ENCODE results near the gene IQSEC1. TPM values are rescaled to one million over a fixed set of nuclear protein-coding genes. Genes with fewer than 3 reads are reported as not detected.

The IQSEC1 gene
- total and polyA plus RNA-seq, 2 of the 8 experiments (the other 6 are each of a cell fraction or from before 2014, with no cell fraction given), result 6.8 to 28.8 TPM

DNA sequence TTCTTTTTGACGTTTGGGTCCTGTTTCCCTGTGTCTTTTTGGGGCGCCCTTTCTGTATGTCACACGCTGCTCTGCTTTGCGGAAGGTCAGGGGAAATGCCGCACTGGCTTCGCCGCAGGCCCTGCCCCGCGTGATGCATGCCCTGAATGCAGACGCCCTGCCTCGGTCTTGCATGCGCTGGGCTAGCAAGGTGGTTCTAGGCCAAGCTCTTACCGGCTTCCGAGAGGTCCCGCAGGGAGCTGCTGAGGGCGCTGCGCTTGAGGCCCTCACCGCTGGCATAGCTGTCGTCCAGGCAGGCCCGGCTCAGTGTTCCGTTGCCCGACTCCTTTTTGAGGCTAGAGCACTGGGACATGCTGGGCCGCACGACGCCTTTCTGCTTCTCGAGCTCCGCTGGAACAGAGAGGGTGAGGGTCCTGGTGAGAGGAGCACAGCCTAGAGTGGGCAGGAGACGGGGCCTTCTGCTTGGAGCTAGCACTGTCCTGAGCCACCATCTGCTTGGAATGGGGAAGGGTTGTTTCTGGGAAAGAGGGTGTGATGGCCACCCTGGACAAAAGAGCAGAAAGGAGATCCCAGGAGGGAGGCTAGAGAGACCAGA is 165.0 kb downstream of the IQSEC1 start:
- no peak overlapping the region for H3K14ac ChIP-seq (ENCODE audit: insufficient read length)
- no peak overlapping the region for H4K5ac ChIP-seq (ENCODE audit: insufficient read length, low read depth, low read length)
- no peak overlapping the region for H2BK15ac ChIP-seq (ENCODE audit: low read length)
- no peak overlapping the region for H3K56ac ChIP-seq (replicated peaks; ENCODE audit: insufficient read length, low read depth, low read length)
- ChIA-PET CTCF (ENCODE audit: partially characterized antibody) (interaction anchor here (0.7 to 2.5 kb wide), 11 partner anchors 7 to 407 kb away, joined by 3 to 15 read pairs (median 3); no protein-coding TSS in a partner anchor), POLR2A (ENCODE audit: partially characterized antibody) (interaction anchor here (2.0 kb wide), 1 partner anchor 12 kb away, joined by 4 read pairs; no protein-coding TSS in a partner anchor)
- no peaks in the 10 kb centered on the region for H3K79me2 ChIP-seq (ENCODE audit: control insufficient read depth in 1 of 2, insufficient read depth in 2 of 2, low read length in 2 of 2)
- H3K4me1 ChIP-seq (replicated peaks in 1 of 4; ENCODE audit: control insufficient read depth in 3 of 4, insufficient read depth in 4 of 4, low read length in 3 of 4), result no peaks in the 10 kb centered on the region
- no peak overlapping the region for H3K4me3 ChIP-seq (ENCODE audit: extremely low read depth in 1 of 4, insufficient read depth in 2 of 4, low read depth in 3 of 4, low read length in 4 of 4)
- H3K4ac ChIP-seq (replicated peaks; ENCODE audit: insufficient read length, low read depth, low read length), result no peak overlapping the region
- H3K79me1 ChIP-seq (ENCODE audit: low read depth, low read length), result no peaks in the 10 kb centered on the region; the same call in 1 of the 2 replicates
- no peak overlapping the region for H2BK20ac ChIP-seq (ENCODE audit: low read length)
- H2AK5ac ChIP-seq (ENCODE audit: low read depth, low read length), result no peak overlapping the region
- H3K27ac ChIP-seq (ENCODE audit: low read depth, low read length), result no peak overlapping the region
- no peak for FAIRE-seq
- DNase-seq (ENCODE audit: low read depth in 1 of 2, low spot score in 2 of 2), result no peak
- no peak overlapping the region for H3K4me2 ChIP-seq (ENCODE audit: insufficient read depth in 1 of 2, low read depth in 2 of 2, low read length in 2 of 2)
- H3K23ac ChIP-seq (ENCODE audit: insufficient read length), result no peak overlapping the region
- H2BK12ac ChIP-seq (ENCODE audit: low read depth, low read length), result no peak overlapping the region
- WGBS, 2 experiments (ENCODE audit: extremely low coverage in 1 of 2, insufficient coverage in 1 of 2, insufficient read length in 1 of 2, insufficient replicate concordance in 2 of 2, low coverage in 1 of 2, low lambda C conversion rate in 2 of 2, missing lambda C conversion rate in 1 of 2), result 91% methylated on average over 19 of the region's 28 CpGs; no CpG with 5 or more reads in 1 of the 2 experiments
- no peak overlapping the region for H2BK120ac ChIP-seq (replicated peaks; ENCODE audit: low read depth, low read length)
- H4K91ac ChIP-seq (replicated peaks; ENCODE audit: insufficient read length, low read length), result no peak overlapping the region
- peaks cover 2 to 4% of the 10 kb centered on the region in 2 experiments for H4K20me1 ChIP-seq (replicated peaks in 1 of 2; ENCODE audit: control insufficient read depth in 1 of 2, insufficient read depth in 2 of 2, low read length in 2 of 2)
- H4K8ac ChIP-seq (ENCODE audit: extremely low read depth, insufficient read depth, low read length), result no peak overlapping the region
- no peak overlapping the region for H2AFZ ChIP-seq (ENCODE audit: low read length)
- no peaks in the 10 kb centered on the region for H3K23me2 ChIP-seq (ENCODE audit: low read depth, low read length)
- no peak overlapping the region for H3K18ac ChIP-seq (ENCODE audit: extremely low read depth, low read length)
- no peak for TF ChIP-seq SRF (IDR thresholded peaks at IDR 0.05; ENCODE audit: low read depth, low read length)
- no peak for TF ChIP-seq BRCA1 (IDR thresholded peaks at IDR 0.05; ENCODE audit: low read depth, low read length)
- TF ChIP-seq CHD1 (IDR thresholded peaks at IDR 0.05; ENCODE audit: low read depth, low read length), result no peak
- H3K36me3 ChIP-seq (ENCODE audit: control insufficient read depth in 2 of 4, insufficient read depth in 4 of 4, low read length in 3 of 4), result peaks cover 6 to 18% (median 11%) of the 10 kb centered on the region in 4 experiments; a peak in 5 of 8 replicates
- H3K27me3 ChIP-seq (replicated peaks in 1 of 4; ENCODE audit: control insufficient read depth in 3 of 4, extremely low read depth in 1 of 4, insufficient read depth in 3 of 4, low read length in 3 of 4), result no peaks in the 10 kb centered on the region
- H3K9ac ChIP-seq (replicated peaks in 1 of 4; ENCODE audit: extremely low read depth in 1 of 4, low read depth in 3 of 4, low read length in 3 of 4), result no peak overlapping the region
- peak overlapping the region; percentile 39; the same call in 1 of the 2 replicates for H2BK5ac ChIP-seq (ENCODE audit: low read depth, low read length)
- no peaks in the 10 kb centered on the region for H3K9me3 ChIP-seq (ENCODE audit: insufficient read depth in 2 of 2, low read depth in 1 of 2, low read length in 1 of 2)
